Vagina (tissue), 2 donors: Measurements from ENCODE around the gene PHF3.

ENCODE experiments used
- CTCF ChIP-seq, 3 experiments: fragments of 450-650 bp in 2 of 3; fragments of 200-600 bp in 1 of 3; sonication (generic) in 1 of 3; IDR thresholded peaks; one replicate each; pipeline ENCODE4 v1.5.1; 2017 to 2019; ENCODE audit warnings: antibody characterized with exemption in 3 of 3, mild to moderate bottlenecking in 2 of 3, moderate library complexity in 2 of 3
- POLR2A ChIP-seq, 2 donors: fragments of 450-650 bp; IDR thresholded peaks; one replicate each; pipeline ENCODE4 v1.6.1; 2017; ENCODE audit warnings: antibody characterized with exemption in 2 of 2, mild to moderate bottlenecking in 2 of 2, moderate library complexity in 2 of 2

DNA sequence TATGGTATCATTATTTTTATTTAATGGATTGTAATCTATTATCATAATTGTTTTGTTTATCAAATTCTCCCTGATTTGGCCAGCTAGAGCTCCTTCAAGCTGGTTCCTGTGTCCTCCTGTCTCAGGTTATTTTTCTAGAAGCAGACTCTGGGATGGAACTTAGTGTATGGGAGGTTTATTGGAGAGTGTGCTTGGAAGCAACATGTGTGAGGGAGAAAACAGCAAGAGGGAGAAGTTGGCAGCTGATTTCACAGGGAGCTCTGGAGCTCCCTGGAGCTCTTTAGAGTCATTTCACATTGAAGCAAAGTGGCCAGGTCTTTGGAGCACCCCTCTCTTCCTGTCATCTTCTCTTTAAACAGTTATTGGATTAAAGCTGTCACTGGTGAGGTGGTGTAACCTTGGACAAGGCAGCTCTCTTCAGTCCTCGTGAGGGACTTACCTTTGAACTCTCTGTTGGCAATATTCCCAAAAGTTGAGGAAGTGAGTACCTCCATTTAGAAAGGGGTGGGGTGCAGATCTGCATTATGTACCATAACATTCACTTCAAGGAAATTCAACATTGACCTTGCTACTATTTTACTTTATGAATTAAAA is 103.6 kb downstream of the PHF3 start:
- no peak for TF ChIP-seq CTCF (IDR thresholded peaks at IDR 0.05)
- TF ChIP-seq POLR2A (IDR thresholded peaks at IDR 0.05) = no peak
